Common myeloid progenitor, CD34-positive (primary cell): ENCODE measurements around the gene DPEP2NB.

Experiments used
- CTCF ChIA-PET: fragments of 350-600 bp; sonication (Branson Sonifier 250); formaldehyde crosslinking; loops from one replicate; lab custom pipeline; 2021; ENCODE audit warnings: antibody characterized with exemption; lab: Charles Lee
- POLR2A ChIA-PET: fragments of 350-600 bp; sonication (Branson Sonifier 250); formaldehyde crosslinking; loops from one replicate; lab custom pipeline; 2021; ENCODE audit warnings: antibody characterized with exemption; lab: Charles Lee
- DNase-seq, 3 donors: peaks; one replicate each; pipeline versions ENCODE4 v3.0.0 to v3.0.0-alpha.2; 2013
- H3K27ac ChIP-seq, 2 experiments: 1 replicate in 1 of 2; 2 replicates in 1 of 2; pipeline ENCODE4 v1.7.0; 2013; ENCODE audit warnings: inconsistent platforms in 2 of 2, low read length in 2 of 2, mild to moderate bottlenecking in 2 of 2, low read depth in 1 of 2, moderate library complexity in 1 of 2; ENCODE audit not compliant: severe bottlenecking in 2 of 2, insufficient read depth in 1 of 2, poor library complexity in 1 of 2
- H3K27me3 ChIP-seq, 5 experiments: replicated peaks in 2 of 5; 1 replicate in 3 of 5; 2 replicates in 2 of 5; pipeline versions ENCODE4 v1.6.1 to v1.7.0; 2013; ENCODE audit warnings: low read length in 4 of 5, mild to moderate bottlenecking in 2 of 5, moderate library complexity in 2 of 5, inconsistent platforms in 1 of 5; ENCODE audit not compliant: insufficient read depth in 5 of 5, control insufficient read depth in 4 of 5
- H3K36me3 ChIP-seq, 4 experiments: 1 replicate in 2 of 4; 2 replicates in 2 of 4; pipeline versions ENCODE4 v1.6.1 to v1.7.0; 2013; ENCODE audit warnings: low read length in 3 of 4, control low read depth in 1 of 4, mild to moderate bottlenecking in 1 of 4; ENCODE audit not compliant: control insufficient read depth in 4 of 4, insufficient read depth in 4 of 4
- H3K4me1 ChIP-seq, 4 experiments: 1 replicate in 3 of 4; 2 replicates in 1 of 4; pipeline versions ENCODE4 v1.6.1 to v1.7.1; 2013; ENCODE audit warnings: low read length in 3 of 4, mild to moderate bottlenecking in 3 of 4, control low read depth in 1 of 4, inconsistent platforms in 1 of 4, moderate library complexity in 1 of 4; ENCODE audit not compliant: control insufficient read depth in 4 of 4, insufficient read depth in 4 of 4; ENCODE audit errors: control extremely low read depth in 1 of 4
- H3K4me3 ChIP-seq, 7 experiments: 1 replicate in 4 of 7; 2 replicates in 3 of 7; pipeline versions ENCODE4 v1.5.1 to v1.7.0; 2013; ENCODE audit warnings: mild to moderate bottlenecking in 7 of 7, low read length in 6 of 7, moderate library complexity in 6 of 7, inconsistent platforms in 2 of 7, low read depth in 2 of 7, control low read depth in 1 of 7; ENCODE audit not compliant: insufficient read depth in 4 of 7, control insufficient read depth in 1 of 7; ENCODE audit errors: extremely low read depth in 1 of 7
- H3K9me3 ChIP-seq, 5 experiments: 1 replicate in 4 of 5; 2 replicates in 1 of 5; pipeline versions ENCODE4 v1.6.1 to v1.7.1; 2013; ENCODE audit warnings: low read length in 4 of 5, mild to moderate bottlenecking in 2 of 5, inconsistent platforms in 1 of 5, low read depth in 1 of 5, moderate library complexity in 1 of 5; ENCODE audit not compliant: control insufficient read depth in 4 of 5, insufficient read depth in 2 of 5; ENCODE audit errors: control extremely low read depth in 1 of 5
- WGBS: methylation state at CpG from one replicate; pipeline ENCODE4 v1.1.5; 2013; ENCODE audit not compliant: insufficient coverage; 5-methylcytosine and 5-hydroxymethylcytosine counted together

DPEP2NB gene

DNA sequence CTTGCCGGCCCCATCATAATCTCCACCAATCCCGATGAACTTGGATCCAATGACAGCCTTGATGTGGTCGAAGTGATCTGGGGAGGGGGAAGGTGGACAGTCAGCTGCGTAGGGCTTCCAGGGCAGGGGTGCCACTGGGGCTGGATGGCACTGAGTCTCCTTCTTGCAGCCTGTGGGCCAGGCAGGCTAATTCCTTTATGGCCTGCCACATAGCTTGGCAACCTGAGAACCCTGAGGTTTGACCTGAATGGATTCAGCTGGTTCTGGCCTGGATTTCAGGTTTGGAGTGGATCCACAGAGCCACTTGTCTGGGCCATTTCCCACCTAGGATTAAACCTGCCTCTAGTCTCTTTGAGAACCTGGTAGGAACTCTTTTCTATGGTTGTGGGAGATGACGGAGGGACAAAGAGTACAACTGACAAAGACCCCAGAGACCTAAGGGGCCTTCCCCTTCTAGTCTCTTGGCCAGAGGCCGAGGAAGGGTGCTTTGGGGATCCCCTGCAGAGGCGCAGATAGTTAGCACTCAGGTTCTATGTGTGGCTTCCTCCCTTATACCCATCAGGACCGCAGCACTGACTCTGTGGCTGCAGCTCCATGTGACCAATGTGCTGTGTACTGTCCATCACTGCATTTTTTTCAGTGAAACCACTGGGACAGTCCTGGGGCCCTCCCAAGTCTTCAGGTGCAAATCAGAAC lies 26.2 kb downstream of the DPEP2NB start:
- DNase-seq = no peak
- ChIA-PET POLR2A (no interaction called here), CTCF (interaction anchor here (0.6 to 7.1 kb wide), 8 partner anchors 9 to 75 kb away, joined by 3 to 35 read pairs (median 3); partner anchors contain the start of genes DPEP2 and DPEP3)
- no peaks in the 10 kb centered on the region for H3K27me3 ChIP-seq
- peaks cover 6 to 38% (median 34%) of the 10 kb centered on the region in 4 experiments for H3K4me1 ChIP-seq
- H3K4me3 ChIP-seq = no peak overlapping the region
- no peaks in the 10 kb centered on the region for H3K9me3 ChIP-seq
- WGBS = 94% methylated on average over 6 of the region's 8 CpGs
- peaks cover 0 to 10% (median 2%) of the 10 kb centered on the region in 4 experiments for H3K36me3 ChIP-seq
- no peak overlapping the region for H3K27ac ChIP-seq

DNA sequence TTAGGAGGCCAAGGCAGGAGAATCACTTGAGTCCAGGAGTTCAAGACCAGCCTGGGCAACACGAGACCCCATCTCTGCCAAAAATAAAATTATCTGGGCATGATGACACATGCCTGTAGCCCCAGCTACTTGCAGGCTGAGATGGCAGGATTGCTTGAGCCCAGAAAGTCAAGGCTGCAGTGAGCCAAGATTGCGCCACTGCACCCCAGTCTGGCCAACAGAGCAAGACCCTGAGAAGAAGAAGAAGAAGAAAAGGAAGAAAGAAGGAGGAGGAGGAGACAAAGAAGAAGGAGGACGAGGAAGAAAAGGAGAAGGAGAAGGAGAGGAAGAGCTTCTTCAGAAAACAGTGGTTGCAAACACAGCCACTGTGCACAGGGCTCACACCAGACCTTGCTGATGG lies 27.0 kb downstream of the DPEP2NB start:
- Histone ChIP-seq H3K27me3 (no peaks in the 10 kb centered on the region), H3K4me3 (no peak overlapping the region), H3K4me1 (peaks cover 10 to 42% (median 36%) of the 10 kb centered on the region in 4 experiments), H3K9me3 (no peaks in the 10 kb centered on the region), H3K27ac (no peak overlapping the region), H3K36me3 (peaks cover 0 to 10% (median 2%) of the 10 kb centered on the region in 4 experiments)
- POLR2A ChIA-PET = no interaction called here
- WGBS = 83% methylated on average over 2 of the region's 3 CpGs
- DNase-seq = no peak
- CTCF ChIA-PET = interaction anchor here (0.9 to 7.1 kb wide), 7 partner anchors 8 to 75 kb away, joined by 3 to 35 read pairs (median 3); partner anchors contain the start of genes DPEP2 and DPEP3

DNA sequence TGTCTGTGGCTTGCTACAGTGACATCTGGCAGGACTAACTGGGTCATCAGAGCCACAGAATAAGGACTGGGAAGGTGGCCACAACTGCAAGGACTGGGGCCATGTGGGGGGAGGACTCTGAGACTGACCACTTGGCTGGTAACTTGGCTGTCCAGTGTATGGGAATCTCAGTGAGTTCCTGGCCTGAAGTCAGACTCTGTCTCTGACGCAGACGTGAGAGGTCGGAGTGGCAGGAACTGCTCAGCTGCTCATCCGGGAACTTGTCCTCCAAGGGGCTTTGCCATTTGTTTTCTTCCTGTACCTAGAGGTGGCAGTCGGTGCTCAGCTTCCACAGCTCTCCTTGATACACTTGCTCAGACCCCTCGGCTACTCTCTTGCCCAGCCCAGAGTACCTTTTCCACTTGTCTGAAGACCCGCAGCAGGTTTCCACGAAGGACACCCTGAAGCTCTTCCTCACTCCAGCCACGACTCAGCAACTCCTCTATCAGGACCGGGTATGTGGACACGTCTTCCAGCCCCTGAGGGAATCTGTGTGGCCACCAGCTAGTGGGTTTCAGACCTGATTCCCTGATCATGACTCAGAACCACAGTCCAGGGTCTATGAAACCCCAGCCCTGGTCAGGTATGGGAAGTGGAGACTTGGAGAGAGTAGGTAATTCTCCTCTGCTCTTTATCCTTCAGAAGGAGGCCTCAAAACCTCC lies 28.1 kb downstream of the DPEP2NB start:
- peaks cover 0 to 10% (median 2%) of the 10 kb centered on the region in 4 experiments for H3K36me3 ChIP-seq
- H3K4me1 ChIP-seq = peaks cover 13 to 35% (median 30%) of the 10 kb centered on the region in 4 experiments
- POLR2A ChIA-PET = interaction anchor here (0.6 kb wide), 1 partner anchor 36 kb away, joined by 3 read pairs; the partner anchor contains the start of genes DDX28 and DUS2

DNA sequence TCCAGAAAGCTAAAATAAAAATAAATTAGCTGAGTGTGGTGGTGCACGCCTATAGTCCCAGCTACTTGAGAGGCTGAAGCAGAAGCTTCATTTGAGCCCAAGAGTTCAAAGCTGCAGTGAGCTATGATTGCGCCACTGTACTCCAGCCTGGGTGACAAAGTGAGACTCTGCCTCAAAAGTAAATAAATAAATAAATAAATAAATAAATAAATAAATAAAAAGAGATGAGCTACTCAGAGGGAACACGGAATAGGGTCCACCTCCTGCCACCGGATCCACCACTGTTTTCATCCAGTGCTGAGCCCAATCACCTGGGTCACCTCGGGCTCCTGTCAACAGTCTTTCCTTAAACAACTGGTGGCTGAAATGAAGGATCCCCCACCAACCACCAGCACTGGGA lies 28.8 kb downstream of the DPEP2NB start:
- Histone ChIP-seq H3K36me3 (peaks cover 0 to 8% (median 2%) of the 10 kb centered on the region in 4 experiments), H3K9me3 (no peaks in the 10 kb centered on the region), H3K27me3 (no peaks in the 10 kb centered on the region), H3K4me1 (peaks cover 13 to 32% (median 27%) of the 10 kb centered on the region in 4 experiments), H3K4me3 (no peak overlapping the region), H3K27ac (no peak overlapping the region)
- CTCF ChIA-PET = interaction anchor here (0.6 to 8.4 kb wide), 8 partner anchors 9 to 54 kb away, joined by 3 to 69 read pairs (median 4); partner anchors contain the start of genes DPEP2 and SLC12A4
- POLR2A ChIA-PET = interaction anchor here (0.6 kb wide), 1 partner anchor 36 kb away, joined by 3 read pairs; the partner anchor contains the start of genes DDX28 and DUS2
- 100% methylated on average over 4 of the region's 5 CpGs for WGBS
- DNase-seq = no peak

More for the DNA sequence above, 28.1 kb downstream of the DPEP2NB start:
- WGBS = 92% methylated on average over 6 of the region's 11 CpGs
- H3K27me3 ChIP-seq = no peaks in the 10 kb centered on the region
- CTCF ChIA-PET = interaction anchor here (1.1 to 8.4 kb wide), 6 partner anchors 11 to 53 kb away, joined by 3 to 69 read pairs (median 8); partner anchors contain the start of genes DPEP2 and SLC12A4
- H3K4me3 ChIP-seq = no peak overlapping the region
- no peaks in the 10 kb centered on the region for H3K9me3 ChIP-seq
- H3K27ac ChIP-seq = no peak overlapping the region
- no peak for DNase-seq

DNA sequence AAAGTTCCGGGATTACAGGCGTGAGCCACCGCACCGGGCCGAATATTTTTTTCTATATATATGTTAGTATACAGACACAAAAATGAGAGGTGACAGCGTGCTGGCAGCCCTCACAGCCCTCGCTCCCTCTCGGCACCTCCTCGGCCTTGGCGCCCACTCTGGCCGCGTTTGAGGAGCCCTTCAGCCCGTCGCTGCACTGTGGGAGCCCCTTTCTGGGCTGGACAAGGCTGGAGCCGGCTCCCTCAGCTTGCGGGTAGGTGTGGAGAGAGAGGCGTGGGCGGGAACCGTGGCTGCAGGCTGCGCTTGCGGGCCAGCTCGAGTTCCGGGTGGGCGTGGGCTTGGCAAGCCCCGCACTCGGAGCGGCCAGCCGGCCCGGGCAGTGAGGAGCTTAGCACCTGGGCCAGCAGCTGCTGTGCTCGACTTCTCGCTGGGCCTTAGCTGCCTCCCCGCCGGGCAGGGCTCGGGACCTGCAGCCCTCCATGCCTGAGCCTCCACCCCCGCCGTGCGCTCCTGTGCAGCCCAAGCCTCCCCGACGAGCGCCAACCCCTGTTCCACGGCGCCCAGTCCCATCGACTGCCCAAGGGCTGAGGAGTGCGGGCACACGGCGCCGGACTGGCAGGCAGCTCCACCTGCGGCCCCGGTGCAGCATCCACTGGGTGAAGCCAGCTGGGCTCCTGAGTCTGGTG lies 33.6 kb downstream of the DPEP2NB start:
- 98% methylated on average over 38 of the region's 49 CpGs for WGBS
- CTCF ChIA-PET = interaction anchor here (0.7 to 8.4 kb wide), 7 partner anchors 9 to 40 kb away, joined by 3 to 69 read pairs (median 5); partner anchors contain the start of genes DPEP2 and SLC12A4
- POLR2A ChIA-PET = interaction anchor here (0.6 to 3.2 kb wide), 3 partner anchors 13 to 155 kb away, joined by 3 to 16 read pairs (median 12); partner anchors contain the start of genes PSMB10 and SLC12A4
- no peaks in the 10 kb centered on the region for H3K9me3 ChIP-seq
- DNase-seq = no peak
- H3K4me3 ChIP-seq = no peak overlapping the region
- H3K36me3 ChIP-seq = no peaks in the 10 kb centered on the region
- H3K4me1 ChIP-seq = peaks cover 13 to 29% (median 24%) of the 10 kb centered on the region in 4 experiments
- H3K27me3 ChIP-seq = no peaks in the 10 kb centered on the region
- H3K27ac ChIP-seq = no peak overlapping the region

DNA sequence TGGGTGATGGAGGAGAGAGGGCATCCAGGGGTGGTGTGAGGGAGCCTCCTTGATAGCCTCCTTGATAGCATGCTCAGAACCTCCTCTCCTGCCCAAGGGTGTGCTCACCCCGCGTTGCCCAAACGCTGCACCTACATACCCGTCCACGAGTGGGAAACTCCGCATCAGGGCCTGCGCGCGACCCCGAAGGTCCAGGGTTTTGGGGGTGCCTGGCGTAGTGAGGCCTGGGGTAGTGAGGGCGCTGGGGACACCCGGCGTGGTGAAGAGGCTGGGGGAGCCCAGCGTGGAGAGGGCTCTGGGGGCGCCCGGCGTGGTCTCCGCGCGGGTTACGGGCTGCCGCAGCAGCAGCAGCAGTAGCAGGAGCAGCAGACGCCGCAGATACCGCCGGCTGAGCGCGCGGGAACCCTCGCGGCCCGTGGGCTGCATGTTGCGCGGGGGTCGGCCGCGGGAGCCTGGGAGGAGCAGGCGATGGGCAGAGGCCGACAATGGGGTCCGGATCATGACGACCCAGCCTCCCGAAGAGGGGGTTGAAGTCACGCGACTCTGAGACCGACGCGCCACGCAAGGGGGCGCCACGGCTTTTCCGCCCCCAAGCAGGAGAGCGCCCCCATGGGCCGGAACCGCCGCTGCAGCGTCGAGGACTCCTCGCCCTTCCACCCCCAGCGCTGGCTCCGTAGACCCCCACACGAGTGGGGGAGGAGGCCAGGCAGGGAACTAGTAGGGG lies 35.6 kb downstream of the DPEP2NB start, which contains the start of gene DPEP3:
TSS of gene DPEP3 (minus strand) at position 545 of the 724 bp plus-strand sequence. CDS start at position 426, 119 bp downstream.
- Histone ChIP-seq H3K27me3 (no peaks in the 10 kb centered on the region), H3K27ac (no peak within 1 kb of the TSS), H3K4me3 (peak within 1 kb of the TSS in 2 of 7 experiments; percentile 11 to 26), H3K9me3 (no peaks in the 10 kb centered on the region), H3K36me3 (no peaks in the 10 kb centered on the region), H3K4me1 (peaks cover 8 to 19% (median 17%) of the 10 kb centered on the region in 4 experiments)
- peak; percentile 46 to 71 (median 66) for DNase-seq
- WGBS = 73% methylated on average over 55 of the region's 62 CpGs
- ChIA-PET POLR2A (interaction anchor here (2.6 kb wide), 1 partner anchor 11 kb away, joined by 12 read pairs; the partner anchor contains the start of gene SLC12A4), CTCF (interaction anchor here (0.8 to 8.4 kb wide), 6 partner anchors 11 to 96 kb away, joined by 3 to 69 read pairs (median 5); partner anchors contain the start of genes DPEP2 and SLC12A4)
